ENCODE measurements around the gene KIF19.
"Not testable (repeated sequence)": the region's sequence is repeated elsewhere in the genome, so short reads cannot be mapped to it uniquely, and the experiment has no call there.

The KIF19 gene

DNA sequence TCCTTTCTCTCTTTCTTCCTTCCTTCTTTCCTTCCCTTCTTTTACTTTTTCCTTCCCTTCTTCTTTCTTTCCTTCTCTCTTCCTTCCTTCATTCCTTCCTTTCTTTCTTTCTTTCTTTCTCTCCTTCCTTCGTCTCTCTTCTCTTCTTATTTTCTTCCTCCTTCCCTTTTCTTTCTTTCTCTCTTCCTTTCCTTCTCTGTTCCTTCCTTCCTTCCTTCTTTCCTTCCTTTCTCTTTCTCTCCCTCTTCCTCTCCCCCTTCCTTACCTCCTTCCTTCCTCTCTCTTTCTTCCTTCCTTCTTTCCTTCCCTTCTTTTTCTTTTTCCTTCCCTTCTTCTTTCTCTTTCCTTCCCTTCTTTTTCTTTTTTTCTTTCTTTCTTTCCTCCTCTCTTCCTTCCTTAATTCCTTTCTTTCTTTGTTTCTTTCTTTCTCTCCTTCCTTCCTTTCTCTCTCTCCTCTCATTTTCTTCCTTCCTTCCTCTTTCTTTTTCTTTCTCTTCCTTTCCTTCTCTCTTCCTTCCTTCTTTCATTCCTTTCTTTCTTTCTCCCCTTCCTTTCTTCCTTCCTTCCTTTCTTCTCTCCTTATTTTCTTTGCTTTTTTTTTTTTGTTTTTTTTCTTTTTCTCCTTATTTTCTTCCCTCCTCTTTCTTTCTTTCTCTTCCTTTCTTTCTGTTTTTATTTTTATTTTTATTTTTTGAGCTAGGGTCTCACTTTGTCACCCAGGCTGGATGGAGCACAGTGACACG, 64.1 kb downstream of the KIF19 start:
- DNase-seq (ENCODE audit: low read depth in 3 of 3): no peak

DNA sequence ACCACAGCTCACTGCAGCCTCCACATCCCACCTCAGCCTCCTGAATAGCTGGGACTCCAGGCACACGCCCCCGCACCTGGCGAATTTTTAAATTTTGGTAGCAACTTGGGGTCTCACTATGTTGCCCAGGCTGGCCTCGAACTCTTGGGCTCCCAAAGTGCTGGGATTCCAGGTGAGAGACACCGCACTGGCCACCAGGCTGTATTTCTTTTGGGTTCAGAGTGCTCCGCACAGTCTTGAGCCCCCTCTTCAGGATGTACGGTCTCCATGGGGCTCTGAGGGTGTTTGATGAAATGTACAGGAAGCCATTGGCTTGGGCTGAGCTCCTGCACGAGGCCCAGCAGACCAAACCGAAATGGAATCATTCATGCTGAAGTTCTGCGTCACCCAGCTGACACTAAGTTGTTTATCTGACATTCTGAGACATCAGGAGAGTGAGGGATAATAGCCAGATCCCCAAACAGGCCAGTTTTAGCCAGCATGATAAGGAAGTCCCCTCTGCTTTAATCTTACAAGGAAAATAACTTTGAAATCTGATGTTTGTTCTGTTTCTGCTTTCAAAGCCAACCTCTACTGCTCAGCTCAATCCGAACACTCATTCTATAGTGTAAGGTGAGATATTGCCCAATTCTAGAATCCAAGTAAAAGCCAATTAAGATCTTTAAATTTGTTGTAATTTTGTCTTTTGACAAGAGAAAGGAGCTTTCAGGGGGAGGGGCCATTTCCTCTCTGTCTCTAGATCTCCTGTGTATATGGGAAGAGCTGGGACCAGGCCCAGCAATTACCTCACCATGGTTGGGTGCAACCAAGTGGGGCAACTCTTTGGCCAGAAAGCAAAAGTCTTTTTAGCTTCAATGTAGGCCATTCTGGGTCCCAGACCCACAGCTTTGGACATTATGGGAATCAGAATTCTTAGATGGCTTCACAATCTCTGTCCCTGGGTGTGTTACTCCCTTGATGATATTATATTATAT, 64.9 kb downstream of the KIF19 start:
- DNase-seq (ENCODE audit: low read depth in 3 of 3): no peak

DNA sequence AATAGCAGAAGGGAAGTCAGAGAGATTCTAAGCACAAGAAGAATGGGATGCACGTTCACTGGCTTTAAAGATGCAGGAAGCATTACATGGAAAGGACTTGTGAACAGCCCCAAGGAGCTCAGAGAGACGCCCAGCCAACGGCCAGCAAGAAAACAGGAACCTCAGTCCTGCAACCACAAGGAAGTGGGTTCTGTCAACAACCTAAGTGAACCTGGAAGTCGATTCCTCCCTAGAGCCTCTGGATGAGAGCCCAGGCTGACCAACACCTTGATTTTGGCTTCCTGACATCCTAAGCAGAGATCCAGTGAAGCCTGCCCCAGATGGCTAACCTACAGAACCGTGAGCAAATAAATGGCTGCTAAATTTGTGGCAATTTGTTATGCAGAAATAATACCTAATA, 65.7 kb downstream of the KIF19 start:
- no peak for DNase-seq (ENCODE audit: low read depth in 3 of 3)

DNA sequence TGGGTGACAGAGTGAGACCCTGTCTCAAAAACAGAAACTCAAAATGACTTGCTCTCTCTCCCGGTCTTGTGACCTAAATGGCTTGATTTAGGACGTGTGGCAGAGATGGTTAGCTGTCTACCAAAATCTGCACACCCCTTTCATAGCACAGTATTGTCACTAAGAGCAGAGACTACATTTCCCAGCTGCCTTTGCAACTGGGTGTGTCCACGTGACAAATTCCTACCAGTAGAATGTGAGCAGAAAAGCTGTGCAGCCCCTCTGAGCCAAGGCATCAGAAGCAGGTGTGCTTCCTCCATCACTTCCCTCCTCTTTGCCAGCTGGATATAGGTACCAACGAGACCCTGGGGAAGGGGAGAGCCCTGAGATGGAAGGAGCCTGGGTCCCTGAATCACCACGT, 66.8 kb downstream of the KIF19 start:
- no peak for DNase-seq (ENCODE audit: low read depth in 3 of 3)

DNA sequence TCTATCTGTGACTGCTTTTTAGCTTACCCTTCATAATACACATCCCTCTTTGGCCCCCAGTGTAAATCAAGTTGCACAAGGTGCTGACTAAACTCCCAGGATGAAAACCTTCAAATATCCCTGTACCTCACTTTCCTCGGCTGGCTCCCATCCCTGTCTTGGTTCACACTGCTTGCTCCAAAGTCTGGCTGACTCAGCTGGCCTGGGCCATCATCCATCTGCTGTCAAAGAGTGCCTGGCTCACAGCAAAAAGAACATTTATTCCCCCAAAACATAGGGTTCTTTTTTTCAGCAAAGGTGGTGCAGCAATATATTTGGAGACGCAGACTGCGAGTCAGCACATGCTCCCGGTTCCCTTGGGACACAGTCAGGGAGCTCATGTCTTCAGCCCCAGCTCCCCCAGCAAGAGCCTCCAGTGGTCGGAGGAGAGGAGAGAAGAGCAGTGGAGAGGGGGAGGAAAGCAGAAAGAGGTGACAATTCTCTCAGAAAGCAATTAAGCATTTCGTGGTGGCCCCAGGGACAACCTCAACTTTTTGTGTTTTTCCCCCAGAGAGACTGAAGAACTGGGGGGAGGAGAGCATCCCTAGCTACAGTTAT, 67.4 kb downstream of the KIF19 start:
- no peak for DNase-seq (ENCODE audit: low read depth in 3 of 3)

DNA sequence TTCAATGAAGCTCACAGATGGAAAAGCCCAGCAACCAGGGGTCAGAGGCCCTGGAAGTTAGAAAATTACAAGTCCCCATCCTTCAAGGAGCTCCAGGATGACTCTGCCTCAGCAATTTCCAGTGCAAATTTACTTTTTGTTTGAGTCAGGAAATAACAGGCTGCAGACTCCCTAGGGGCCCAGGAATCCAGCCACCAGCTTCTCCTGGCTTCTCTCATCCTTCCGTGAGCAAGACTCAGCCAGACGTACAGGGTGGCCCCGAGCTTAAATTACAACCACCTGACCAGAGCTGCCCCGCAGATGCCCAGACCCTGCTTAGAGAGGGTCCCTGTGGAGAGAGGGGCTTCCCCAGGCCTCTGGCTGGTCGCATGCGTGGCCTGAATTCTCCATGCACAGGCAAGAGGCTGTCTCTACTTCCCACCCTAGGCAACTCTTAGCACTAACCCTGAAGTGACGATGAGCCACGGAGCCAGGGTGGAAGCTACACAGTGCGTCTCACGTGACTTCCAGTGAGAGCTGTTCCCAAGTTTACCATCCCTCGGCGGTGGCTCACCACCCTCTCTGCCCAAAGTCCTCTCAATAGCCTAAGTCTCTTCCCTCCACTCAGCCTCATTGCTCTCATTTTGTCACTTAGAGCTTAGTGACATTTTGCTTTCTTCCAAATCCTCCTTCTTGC, 68.4 kb downstream of the KIF19 start:
- no peak for DNase-seq (ENCODE audit: low read depth in 3 of 3)

DNA sequence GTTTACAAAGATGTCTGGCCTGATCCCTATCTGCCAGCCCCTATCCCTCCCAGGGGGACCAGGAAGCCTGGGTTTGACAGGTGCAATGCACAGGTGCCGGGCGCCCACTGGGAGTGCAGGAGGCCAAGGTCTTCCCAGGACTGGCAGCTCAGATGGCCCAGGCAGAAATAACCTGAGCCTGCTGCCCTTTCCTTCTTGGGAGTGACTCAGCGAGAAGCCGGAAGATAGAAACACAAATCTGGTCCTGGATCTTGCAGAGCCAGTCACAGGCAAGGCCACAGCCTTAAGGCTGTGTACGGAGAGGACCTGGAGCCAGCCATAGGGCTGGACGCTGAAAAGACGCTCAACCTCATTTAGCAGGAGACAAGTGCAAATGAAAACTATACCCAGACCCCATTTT, 69.0 kb downstream of the KIF19 start:
- no peak for DNase-seq (ENCODE audit: low read depth in 3 of 3)

DNA sequence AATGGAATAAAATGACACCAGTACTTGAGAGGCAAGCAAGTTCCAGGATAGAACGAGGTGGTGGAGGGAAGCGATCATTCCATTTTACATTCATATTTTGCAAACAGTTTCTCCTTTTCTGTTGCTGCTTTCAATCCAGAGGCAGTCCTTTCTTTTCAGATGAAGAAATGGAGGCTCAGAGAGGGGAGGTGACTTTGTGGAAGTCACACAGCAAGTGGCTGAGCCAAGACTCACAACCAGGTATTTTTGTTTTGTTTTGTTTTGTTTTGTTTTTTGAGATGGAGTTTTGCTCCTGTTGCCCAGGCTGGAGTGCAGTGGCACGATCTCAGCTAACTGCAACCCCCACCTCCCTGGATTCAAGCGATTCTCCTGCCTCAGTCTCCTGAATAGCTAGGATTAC, 70.5 kb downstream of the KIF19 start:
- no peak for DNase-seq (ENCODE audit: low read depth in 3 of 3)

DNA sequence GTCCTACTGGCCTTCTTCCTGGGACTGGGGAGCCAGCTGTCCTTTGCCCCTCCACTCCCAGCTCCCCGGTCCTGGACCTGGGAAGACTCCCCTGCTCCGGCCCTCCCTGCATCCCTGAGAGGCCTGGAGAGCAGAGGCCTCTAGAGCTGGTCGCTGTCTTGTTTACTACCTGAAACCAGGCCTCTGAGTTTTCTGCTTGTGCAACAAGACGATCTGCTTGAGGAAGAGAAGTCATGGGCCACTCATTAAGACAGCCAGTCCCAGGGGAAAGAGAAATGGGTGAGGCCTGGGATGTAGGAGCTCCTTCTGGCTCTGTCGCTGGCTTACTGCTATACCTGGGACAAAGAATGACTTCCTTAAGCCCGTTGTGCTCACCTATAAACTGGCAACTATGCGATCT, 76.0 kb downstream of the KIF19 start:
- DNase-seq (ENCODE audit: low read depth in 3 of 3): no peak

DNA sequence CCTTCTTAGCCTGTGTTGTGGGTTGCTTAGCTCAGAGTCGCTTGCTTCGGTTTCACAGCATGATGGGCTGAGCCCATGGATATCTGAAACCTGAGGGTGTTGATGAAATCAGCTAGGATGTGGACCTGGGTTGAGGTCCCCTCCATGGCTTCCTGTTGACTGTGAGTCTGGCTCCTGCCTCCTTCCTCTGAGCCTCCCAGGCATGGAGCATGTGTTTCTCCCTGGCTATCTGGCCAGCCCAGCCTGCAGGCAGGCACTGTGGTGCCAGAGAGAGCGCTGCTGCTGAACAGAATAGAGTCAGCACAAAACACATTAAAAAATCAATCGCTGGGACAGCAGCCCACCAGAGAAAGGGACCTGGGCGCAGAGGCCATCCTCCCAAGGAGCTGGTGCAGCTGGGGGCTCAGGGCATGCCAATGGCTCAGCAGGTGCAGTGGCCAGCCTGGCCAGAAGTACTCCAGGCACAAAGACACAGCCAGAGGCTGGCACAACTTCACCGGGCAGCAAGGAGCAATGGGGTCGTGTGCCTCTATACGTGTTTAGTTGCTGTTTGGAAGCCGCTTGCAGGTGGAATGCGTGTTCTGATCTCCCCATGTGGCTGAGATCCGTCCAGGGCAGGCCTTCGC, 77.6 kb downstream of the KIF19 start:
- DNase-seq (ENCODE audit: low read depth in 3 of 3): no peak

DNA sequence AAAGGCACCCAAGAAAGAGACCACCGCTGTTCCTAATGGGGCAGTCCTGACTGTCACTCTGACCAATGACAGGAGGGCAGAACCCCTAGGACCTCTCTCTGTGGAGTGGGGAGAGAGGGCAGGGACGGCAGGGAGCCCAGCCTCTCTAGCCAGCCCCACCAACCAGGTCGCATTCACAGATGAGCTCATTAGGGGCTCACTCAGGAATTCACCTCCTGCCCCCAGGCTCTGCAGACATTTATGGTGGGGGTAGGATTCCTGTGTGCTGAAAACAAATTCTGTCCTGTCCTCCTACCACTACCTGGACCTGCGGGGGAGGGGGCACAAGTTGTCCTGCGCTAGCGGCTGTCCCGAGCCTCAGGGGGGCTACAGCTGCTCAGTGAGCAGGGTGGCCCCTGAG, 78.2 kb downstream of the KIF19 start:
- DNase-seq (ENCODE audit: low read depth in 3 of 3): no peak

DNA sequence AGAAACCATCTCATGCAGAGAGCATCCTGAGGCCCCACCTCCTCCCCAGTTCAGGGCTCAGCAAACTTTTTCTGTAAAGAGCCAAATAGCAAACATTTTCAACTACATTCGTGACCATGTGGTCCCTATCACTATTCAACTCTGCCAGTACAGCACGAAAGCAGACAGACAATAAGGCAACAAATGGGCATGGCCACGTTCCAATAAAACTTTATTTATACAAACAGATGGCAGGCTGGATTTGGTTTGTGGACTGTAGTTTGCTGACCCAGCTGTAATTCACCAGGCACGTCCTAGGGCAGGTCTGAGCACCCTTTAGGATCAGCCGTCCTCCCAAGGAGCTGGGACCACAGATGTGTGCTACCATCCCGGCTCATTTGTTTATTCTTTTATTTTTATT, 78.8 kb downstream of the KIF19 start:
- no peak for DNase-seq (ENCODE audit: low read depth in 3 of 3)

DNA sequence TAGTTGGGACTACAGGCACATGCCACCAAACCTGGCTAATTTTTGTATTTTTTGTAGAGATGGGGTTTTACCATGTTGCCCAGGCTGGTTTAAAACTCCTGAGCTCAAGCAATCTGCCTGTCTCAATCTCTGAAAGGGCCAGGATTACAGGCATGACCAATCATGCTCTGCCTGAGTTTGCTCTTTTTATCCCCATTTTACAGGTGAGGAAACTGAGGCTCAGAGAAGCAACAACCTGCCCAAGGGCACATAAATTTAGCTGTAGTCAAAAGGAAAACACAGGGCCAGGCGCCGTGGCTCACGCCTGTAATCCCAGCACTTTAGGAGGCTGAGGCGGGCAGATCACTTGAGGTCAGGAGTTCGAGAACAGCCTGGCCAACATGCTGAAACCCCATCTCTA, 79.3 kb downstream of the KIF19 start:
- DNase-seq (ENCODE audit: low read depth in 3 of 3): not testable (repeated sequence)
